ENCODE measurements around the gene IMMP2L. TPM values are rescaled to one million over a fixed set of nuclear protein-coding genes. Genes with fewer than 3 reads are reported as not detected.
A peak's percentile ranks its signal among the peaks of the same experiment; 100 is the strongest.

IMMP2L gene
- total RNA-seq, 1 donor from 2014 or later: 19.0 TPM

- DNase-seq (ENCODE audit: low read depth) (no peak), FAIRE-seq (peak; percentile 55)
- Histone ChIP-seq H3K36me3 (ENCODE audit: control insufficient read depth, insufficient read depth, low read length) (no peaks in the 10 kb centered on the region), H3K4me3 (ENCODE audit: low read depth, low read length) (no peak overlapping the region), H3K27me3 (ENCODE audit: control insufficient read depth, insufficient read depth, low read length) (no peaks in the 10 kb centered on the region)
- TF ChIP-seq, protein P1, sequence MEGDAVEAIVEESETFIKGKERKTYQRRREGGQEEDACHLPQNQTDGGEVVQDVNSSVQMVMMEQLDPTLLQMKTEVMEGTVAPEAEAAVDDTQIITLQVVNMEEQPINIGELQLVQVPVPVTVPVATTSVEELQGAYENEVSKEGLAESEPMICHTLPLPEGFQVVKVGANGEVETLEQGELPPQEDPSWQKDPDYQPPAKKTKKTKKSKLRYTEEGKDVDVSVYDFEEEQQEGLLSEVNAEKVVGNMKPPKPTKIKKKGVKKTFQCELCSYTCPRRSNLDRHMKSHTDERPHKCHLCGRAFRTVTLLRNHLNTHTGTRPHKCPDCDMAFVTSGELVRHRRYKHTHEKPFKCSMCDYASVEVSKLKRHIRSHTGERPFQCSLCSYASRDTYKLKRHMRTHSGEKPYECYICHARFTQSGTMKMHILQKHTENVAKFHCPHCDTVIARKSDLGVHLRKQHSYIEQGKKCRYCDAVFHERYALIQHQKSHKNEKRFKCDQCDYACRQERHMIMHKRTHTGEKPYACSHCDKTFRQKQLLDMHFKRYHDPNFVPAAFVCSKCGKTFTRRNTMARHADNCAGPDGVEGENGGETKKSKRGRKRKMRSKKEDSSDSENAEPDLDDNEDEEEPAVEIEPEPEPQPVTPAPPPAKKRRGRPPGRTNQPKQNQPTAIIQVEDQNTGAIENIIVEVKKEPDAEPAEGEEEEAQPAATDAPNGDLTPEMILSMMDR (IDR thresholded peaks at IDR 0.05; ENCODE audit: insufficient read depth, low read length, severe bottlenecking): no peak
Measured at GRCh38 chr7:111010798-111011197, 551.5 kb downstream of the IMMP2L start.

DNA sequence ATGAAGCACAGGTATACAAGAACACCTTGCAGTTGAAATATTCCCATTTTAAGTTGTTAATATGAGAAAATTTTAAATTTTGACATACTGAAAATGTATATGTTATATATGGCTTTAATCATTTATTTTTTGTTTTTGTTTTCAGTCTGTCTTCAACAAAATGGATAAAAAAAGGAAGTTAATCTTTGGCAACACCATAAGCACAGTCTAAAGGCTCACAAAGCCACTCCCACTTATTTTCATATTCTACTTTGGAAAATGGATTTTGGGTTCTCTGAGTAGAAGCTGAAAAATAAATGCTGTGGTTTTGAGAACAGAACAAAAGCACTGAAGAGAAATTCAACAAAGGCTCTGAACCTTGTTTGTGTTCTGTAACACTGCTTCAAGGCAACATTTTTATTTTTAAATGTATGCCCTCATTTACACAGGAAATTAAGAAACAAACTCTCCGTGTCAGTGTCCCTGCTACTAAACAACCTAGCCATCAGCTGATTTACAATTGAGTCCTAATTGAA, 552.7 kb downstream of the IMMP2L start:
- TF ChIP-seq, protein P1 (IDR thresholded peaks at IDR 0.05; ENCODE audit: insufficient read depth, low read length, severe bottlenecking): no peak
- no peaks in the 10 kb centered on the region for H3K27me3 ChIP-seq (ENCODE audit: control insufficient read depth, insufficient read depth, low read length)
- no peak for DNase-seq (ENCODE audit: low read depth)
- H3K36me3 ChIP-seq (ENCODE audit: control insufficient read depth, insufficient read depth, low read length): no peaks in the 10 kb centered on the region
- no peak overlapping the region for H3K4me3 ChIP-seq (ENCODE audit: low read depth, low read length)
- no peak for FAIRE-seq

DNA sequence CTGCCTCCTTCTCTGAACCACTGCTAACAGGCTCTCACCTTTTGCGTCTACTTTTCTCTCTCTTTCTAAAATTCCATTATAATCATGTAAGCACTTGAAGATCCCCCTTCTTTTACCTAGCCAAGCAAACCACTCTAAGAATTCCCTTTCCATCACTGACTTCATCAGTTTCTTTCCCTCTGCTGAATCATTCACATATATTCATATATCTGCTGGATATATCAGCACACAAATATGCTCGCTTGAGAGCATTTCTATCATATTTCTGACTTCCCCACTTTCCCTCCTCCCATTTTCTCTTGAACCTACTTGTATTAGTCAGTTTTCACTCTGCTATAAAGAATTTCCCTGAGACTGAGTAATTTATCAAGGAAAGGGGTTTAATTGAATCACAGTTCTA, 555.6 kb downstream of the IMMP2L start:
- DNase-seq (ENCODE audit: low read depth) (peak; percentile 26), FAIRE-seq (no peak)
- H3K27me3 ChIP-seq (ENCODE audit: control insufficient read depth, insufficient read depth, low read length): no peaks in the 10 kb centered on the region
- no peaks in the 10 kb centered on the region for H3K36me3 ChIP-seq (ENCODE audit: control insufficient read depth, insufficient read depth, low read length)
- TF ChIP-seq, protein P1 (IDR thresholded peaks at IDR 0.05; ENCODE audit: insufficient read depth, low read length, severe bottlenecking): no peak
- H3K4me3 ChIP-seq (ENCODE audit: low read depth, low read length): no peak overlapping the region

- FAIRE-seq (no peak), DNase-seq (ENCODE audit: low read depth) (no peak)
- H3K36me3 ChIP-seq (ENCODE audit: control insufficient read depth, insufficient read depth, low read length): no peaks in the 10 kb centered on the region
- TF ChIP-seq, protein P1 (IDR thresholded peaks at IDR 0.05; ENCODE audit: insufficient read depth, low read length, severe bottlenecking): no peak
- H3K27me3 ChIP-seq (ENCODE audit: control insufficient read depth, insufficient read depth, low read length): no peaks in the 10 kb centered on the region
- H3K4me3 ChIP-seq (ENCODE audit: low read depth, low read length): no peak overlapping the region
Measured at GRCh38 chr7:111006040-111006439, 556.3 kb downstream of the IMMP2L start.

DNA sequence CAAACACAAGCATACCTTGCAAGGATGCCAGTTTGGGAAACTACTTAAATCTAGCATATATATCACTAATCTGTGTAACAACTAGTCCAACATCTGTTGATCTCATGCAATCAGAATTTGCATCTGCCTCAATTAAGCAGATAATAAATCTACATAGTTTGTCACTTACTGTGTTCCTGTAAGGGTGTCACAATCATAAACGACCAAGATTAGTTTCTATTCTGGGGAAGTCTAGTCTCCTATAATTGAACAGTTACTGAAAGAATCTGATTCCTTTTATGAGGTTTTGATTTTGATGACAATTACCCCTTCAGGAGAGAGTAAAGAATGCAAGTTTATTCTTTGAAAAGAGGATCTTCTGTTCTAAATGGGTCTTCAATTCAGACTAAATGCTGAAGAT, 556.8 kb downstream of the IMMP2L start:
- Histone ChIP-seq H3K27me3 (ENCODE audit: control insufficient read depth, insufficient read depth, low read length) (no peaks in the 10 kb centered on the region), H3K4me3 (ENCODE audit: low read depth, low read length) (no peak overlapping the region), H3K36me3 (ENCODE audit: control insufficient read depth, insufficient read depth, low read length) (no peaks in the 10 kb centered on the region)
- FAIRE-seq: no peak
- TF ChIP-seq, protein P1 (IDR thresholded peaks at IDR 0.05; ENCODE audit: insufficient read depth, low read length, severe bottlenecking): no peak
- no peak for DNase-seq (ENCODE audit: low read depth)

- FAIRE-seq: no peak
- no peak for DNase-seq (ENCODE audit: low read depth)
- no peak overlapping the region for H3K4me3 ChIP-seq (ENCODE audit: low read depth, low read length)
Measured at GRCh38 chr7:111004310-111004901, 557.9 kb downstream of the IMMP2L start.

More at GRCh38 chr7:111004310-111004901, 557.9 kb downstream of the IMMP2L start:
- Histone ChIP-seq H3K36me3 (ENCODE audit: control insufficient read depth, insufficient read depth, low read length) (no peaks in the 10 kb centered on the region), H3K27me3 (ENCODE audit: control insufficient read depth, insufficient read depth, low read length) (no peaks in the 10 kb centered on the region)
- TF ChIP-seq, protein P1 (IDR thresholded peaks at IDR 0.05; ENCODE audit: insufficient read depth, low read length, severe bottlenecking): no peak
